Esophagus squamous epithelium (tissue), 5 donors: ENCODE results near the gene WDR76. TPM values are rescaled to one million over a fixed set of nuclear protein-coding genes. Genes with fewer than 3 reads are reported as not detected.

ENCODE experiments used
- DNase-seq: peaks from one replicate; lab custom pipeline; 2025; lab: John Stamatoyannopoulos, UW
- H3K27ac ChIP-seq, 4 donors: fragments of 200-600 bp; sonication (generic); one replicate each; pipeline ENCODE4 v1.5.1; 2016 to 2019; ENCODE audit warnings: mild to moderate bottlenecking in 1 of 4
- H3K27me3 ChIP-seq, 4 donors: fragments of 200-600 bp; sonication (generic); 1 replicate in 3 of 4; 2 replicates in 1 of 4; pipeline versions ENCODE4 v1.5.1 to v1.6.0; 2017 to 2021; ENCODE audit warnings: antibody characterized with exemption in 1 of 4
- H3K36me3 ChIP-seq, 3 donors: fragments of 200-600 bp; sonication (generic); one replicate each; pipeline ENCODE4 v1.5.1; 2016 to 2019
- H3K4me1 ChIP-seq, 3 donors: fragments of 200-600 bp; sonication (generic); one replicate each; pipeline ENCODE4 v1.5.1; 2017 to 2019
- H3K4me3 ChIP-seq, 4 donors: fragments of 200-600 bp; sonication (generic); 1 replicate in 3 of 4; 2 replicates in 1 of 4; pipeline ENCODE4 v1.5.1; 2016 to 2019; ENCODE audit warnings: mild to moderate bottlenecking in 2 of 4, moderate library complexity in 1 of 4
- H3K9me3 ChIP-seq, 3 donors: fragments of 200-600 bp; sonication (generic); one replicate each; pipeline ENCODE4 v1.5.1; 2016 to 2019
- POLR2A ChIP-seq, 4 donors: fragments of 450-650 bp; IDR thresholded peaks; one replicate each; pipeline ENCODE4 v1.6.1; 2017; ENCODE audit warnings: antibody characterized with exemption in 4 of 4, mild to moderate bottlenecking in 4 of 4, moderate library complexity in 3 of 4
- WGBS, 2 donors: methylation state at CpG; one replicate each; pipeline ENCODE4 v1.1.5; 2018; 5-methylcytosine and 5-hydroxymethylcytosine counted together
- intact Hi-C: fragments of 100-400 bp; cut with DNase I; formaldehyde crosslinking; loops from one replicate; pipeline ENCODE4 v1.15.0; 2022
- total RNA-seq, 4 donors: library from RNA; depleted of rRNA; stranded (reverse); fragments of >200 nt; gene quantifications; one replicate each; pipeline ENCODE4 v1.1.0, GENCODE V29; 2016
- TF ChIP-seq, protein P1 (sequence below), 6 experiments: fragments of 450-650 bp in 4 of 6; fragments of 200-600 bp in 2 of 6; sonication (generic) in 2 of 6; IDR thresholded peaks; one replicate each; pipeline ENCODE4 v1.5.1; 2016 to 2019; ENCODE audit warnings: antibody characterized with exemption in 6 of 6, mild to moderate bottlenecking in 4 of 6, moderate library complexity in 4 of 6
- donor health status: DM: yes; HTN: yes; CAD: no.

WDR76 gene
- 10 to 100 TPM in 2 of 4 donors, 1 to 10 TPM in 2; 4.6 to 15.8 (median 10.3) TPM for total RNA-seq

GRCh38 chr15:43826508-43827341 is at the start of gene WDR76:
Gene WDR76, plus strand, starts transcription at chr15:43827002. Its CDS starts 31 bp downstream, at chr15:43827033.
- peaks cover 26 to 68% (median 27%) of the 10 kb centered on the region in 3 donors for H3K4me1 ChIP-seq
- H3K27ac ChIP-seq = peak within 1 kb of the TSS; percentile 78 to 87 (median 86)
- WGBS, 2 donors = 9 to 10% methylated on average over 15 to 20 of the region's 48 CpGs
- DNase-seq = peak; percentile 8
- H3K4me3 ChIP-seq = peak within 1 kb of the TSS; percentile 45 to 83 (median 60)
- TF ChIP-seq, protein P1, sequence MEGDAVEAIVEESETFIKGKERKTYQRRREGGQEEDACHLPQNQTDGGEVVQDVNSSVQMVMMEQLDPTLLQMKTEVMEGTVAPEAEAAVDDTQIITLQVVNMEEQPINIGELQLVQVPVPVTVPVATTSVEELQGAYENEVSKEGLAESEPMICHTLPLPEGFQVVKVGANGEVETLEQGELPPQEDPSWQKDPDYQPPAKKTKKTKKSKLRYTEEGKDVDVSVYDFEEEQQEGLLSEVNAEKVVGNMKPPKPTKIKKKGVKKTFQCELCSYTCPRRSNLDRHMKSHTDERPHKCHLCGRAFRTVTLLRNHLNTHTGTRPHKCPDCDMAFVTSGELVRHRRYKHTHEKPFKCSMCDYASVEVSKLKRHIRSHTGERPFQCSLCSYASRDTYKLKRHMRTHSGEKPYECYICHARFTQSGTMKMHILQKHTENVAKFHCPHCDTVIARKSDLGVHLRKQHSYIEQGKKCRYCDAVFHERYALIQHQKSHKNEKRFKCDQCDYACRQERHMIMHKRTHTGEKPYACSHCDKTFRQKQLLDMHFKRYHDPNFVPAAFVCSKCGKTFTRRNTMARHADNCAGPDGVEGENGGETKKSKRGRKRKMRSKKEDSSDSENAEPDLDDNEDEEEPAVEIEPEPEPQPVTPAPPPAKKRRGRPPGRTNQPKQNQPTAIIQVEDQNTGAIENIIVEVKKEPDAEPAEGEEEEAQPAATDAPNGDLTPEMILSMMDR (IDR thresholded peaks at IDR 0.05) = peak in 1 of 6 experiments; percentile 13
- peak in 1 of 4 donors; percentile 37 for TF ChIP-seq POLR2A (IDR thresholded peaks at IDR 0.05)
- H3K9me3 ChIP-seq = no peaks in the 10 kb centered on the region
- no peaks in the 10 kb centered on the region for H3K36me3 ChIP-seq
- H3K27me3 ChIP-seq = no peaks in the 10 kb centered on the region
- intact Hi-C loops = no loop called here

- intact Hi-C loops = no loop called here
- no peak for DNase-seq
- Histone ChIP-seq H3K4me1 (peaks cover 12 to 31% (median 13%) of the 10 kb centered on the region in 3 donors), H3K9me3 (no peaks in the 10 kb centered on the region), H3K27ac (peak overlapping the region; percentile 92 to 98 (median 96)), H3K4me3 (peak overlapping the region; percentile 51 to 86 (median 72)), H3K36me3 (peaks cover 8 to 23% (median 10%) of the 10 kb centered on the region in 3 donors), H3K27me3 (no peaks in the 10 kb centered on the region)
- peak in 1 of 4 donors; percentile 32 for TF ChIP-seq POLR2A (IDR thresholded peaks at IDR 0.05)
- TF ChIP-seq, protein P1 (IDR thresholded peaks at IDR 0.05) = peak; percentile 72 to 89 (median 82)
- WGBS, 2 donors = 0 to 6% methylated on average over 8 to 21 of the region's 31 CpGs
Observed at GRCh38 chr15:43777267-43777914, 49.4 kb upstream of the WDR76 start.

DNA sequence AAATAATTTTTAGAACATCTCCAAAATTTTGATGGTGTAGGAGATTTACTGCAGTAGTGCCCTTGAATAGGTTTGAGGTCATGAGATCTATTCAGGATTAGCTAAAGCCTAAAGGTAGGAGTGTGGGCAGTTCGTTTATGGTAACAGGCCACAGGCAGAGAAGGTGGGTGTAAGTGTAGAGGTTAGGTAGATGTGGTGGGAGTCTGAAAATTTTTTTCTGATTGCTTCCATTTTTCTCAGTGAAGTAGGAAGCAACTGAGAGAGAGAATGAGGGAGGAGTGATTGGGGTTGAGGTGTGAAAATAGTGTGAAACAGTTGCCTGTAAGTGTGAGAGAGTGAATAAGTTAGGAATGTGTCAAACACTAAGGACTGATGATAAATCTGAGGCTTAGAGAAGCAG is 47.8 kb upstream of the WDR76 start:
- DNase-seq = no peak
- intact Hi-C loops = no loop called here
- Histone ChIP-seq H3K9me3 (no peaks in the 10 kb centered on the region), H3K27me3 (no peaks in the 10 kb centered on the region), H3K4me3 (no peak overlapping the region), H3K4me1 (peaks cover 12 to 30% (median 13%) of the 10 kb centered on the region in 3 donors), H3K27ac (no peak overlapping the region), H3K36me3 (peaks cover 0 to 6% (median 0%) of the 10 kb centered on the region in 3 donors)
- 74 to 80% methylated on average over 1 of the region's 1 CpG for WGBS, 2 donors
- TF ChIP-seq POLR2A (IDR thresholded peaks at IDR 0.05) = no peak
- TF ChIP-seq, protein P1 (IDR thresholded peaks at IDR 0.05) = no peak

DNA sequence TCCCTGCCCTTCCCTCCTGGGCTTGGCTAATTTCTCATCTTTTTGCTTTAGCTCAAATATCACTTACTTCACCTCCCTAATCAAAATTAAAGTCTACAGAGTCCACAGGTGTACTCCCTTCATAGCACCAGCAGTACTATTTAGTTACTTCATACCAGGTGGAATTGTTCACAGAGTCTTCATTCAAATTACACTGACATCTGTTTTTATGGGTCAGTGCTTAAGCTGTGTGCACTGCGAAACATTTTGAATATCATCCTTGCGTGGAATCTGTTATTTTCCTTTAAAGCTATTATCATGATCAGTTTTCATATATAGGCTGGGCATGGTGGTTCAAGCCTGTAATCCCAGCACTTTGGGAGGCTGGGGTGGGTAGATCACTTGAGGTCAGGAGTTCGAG is 37.4 kb upstream of the WDR76 start:
- WGBS, 2 donors = 82 to 90% methylated on average over 2 to 3 of the region's 3 CpGs
- Histone ChIP-seq H3K4me3 (no peak overlapping the region), H3K27ac (no peak overlapping the region), H3K9me3 (no peaks in the 10 kb centered on the region), H3K4me1 (peaks cover 13 to 22% (median 16%) of the 10 kb centered on the region in 3 donors), H3K27me3 (no peaks in the 10 kb centered on the region), H3K36me3 (peaks cover 9 to 11% (median 10%) of the 10 kb centered on the region in 3 donors)
- no peak for DNase-seq
- intact Hi-C loops = no loop called here
- TF ChIP-seq POLR2A (IDR thresholded peaks at IDR 0.05) = no peak
- TF ChIP-seq, protein P1 (IDR thresholded peaks at IDR 0.05) = no peak
